ENCODE data around the gene CSTPP1.

The CSTPP1 gene

GRCh38 chr11:47166368-47166767 is 229.8 kb downstream of the CSTPP1 start:
- no peak for DNase-seq

- DNase-seq: no peak
Observed at GRCh38 chr11:47171061-47171838, 234.7 kb downstream of the CSTPP1 start.

GRCh38 chr11:47171856-47172255 is 235.3 kb downstream of the CSTPP1 start:
- DNase-seq: no peak

- DNase-seq: no peak
Observed at GRCh38 chr11:47172740-47173336, 236.3 kb downstream of the CSTPP1 start.

GRCh38 chr11:47175746-47176327 is 239.3 kb downstream of the CSTPP1 start:
- no peak for DNase-seq

- peak; percentile 86 for DNase-seq
Observed at GRCh38 chr11:47176328-47177228, 240.0 kb downstream of the CSTPP1 start, which contains the start of gene ARFGAP2. ARFGAP2 (minus strand) TSS chr11:47176879; CDS start chr11:47176853, 26 bp downstream.

- DNase-seq: peak; percentile 60
Observed at GRCh38 chr11:47177229-47177845, 240.8 kb downstream of the CSTPP1 start.

GRCh38 chr11:47177846-47178245 is 241.3 kb downstream of the CSTPP1 start:
- no peak for DNase-seq

GRCh38 chr11:47178316-47178715 is 241.8 kb downstream of the CSTPP1 start:
- DNase-seq: no peak

- DNase-seq: no peak
Observed at GRCh38 chr11:47178737-47179654, 242.4 kb downstream of the CSTPP1 start.

GRCh38 chr11:47179655-47179991 is 243.1 kb downstream of the CSTPP1 start:
- peak; percentile 4 for DNase-seq

- no peak for DNase-seq
Observed at GRCh38 chr11:47180006-47180787, 243.6 kb downstream of the CSTPP1 start.

GRCh38 chr11:47181271-47181670 is 244.7 kb downstream of the CSTPP1 start:
- DNase-seq: no peak

GRCh38 chr11:47182380-47182779 is 245.8 kb downstream of the CSTPP1 start:
- no peak for DNase-seq

GRCh38 chr11:47183031-47183856 is 246.7 kb downstream of the CSTPP1 start:
- DNase-seq: no peak

GRCh38 chr11:47183969-47184368 is 247.4 kb downstream of the CSTPP1 start:
- DNase-seq: no peak

GRCh38 chr11:47184711-47185304 is 248.2 kb downstream of the CSTPP1 start:
- DNase-seq: no peak

GRCh38 chr11:47185305-47186075 is 248.9 kb downstream of the CSTPP1 start:
- no peak for DNase-seq
